HepG2 (cell line): Measurements from ENCODE around the gene CST3. TPM values are rescaled to one million over a fixed set of nuclear protein-coding genes. Genes with fewer than 3 reads are reported as not detected.

Source experiments
- ATAC-seq: fragments of 200-7000 bp; cut with Tn5 transposase; 3 replicates; pipeline ENCODE4 v1.9.1; 2020; ENCODE audit warnings: mild to moderate bottlenecking, moderate library complexity
- BruUV-seq: library from RNA; stranded (reverse); fragments of 400-500 nt; replicated peaks from 2 replicates; lab custom pipeline; 2021; lab: Mats Ljungman, UMichigan
- CTCF ChIA-PET: fragments of 300-600 bp; formaldehyde crosslinking; extraction: SDS; loops from one replicate; lab custom pipeline; 2021; ENCODE audit warnings: low total read pairs, inconsistent platforms, low intra/inter-chr PET ratio; lab: Yijun Ruan, JAX
- POLR2A ChIA-PET: fragments of 350-600 bp; sonication (Branson Sonifier 250); formaldehyde crosslinking; loops from one replicate; lab custom pipeline; 2020; ENCODE audit warnings: antibody characterized with exemption, inconsistent platforms; lab: Yijun Ruan, JAX
- DNase-seq: peaks from one replicate; pipeline ENCODE4 v3.0.0-alpha.2; 2015; ENCODE audit warnings: low spot score
- FAIRE-seq: peaks from 3 replicates; lab custom pipeline; 2011; peaks lifted over from hg19 to GRCh38; lab: Jason Lieb, UNC
- H2AFZ ChIP-seq: one replicate; pipeline ENCODE4 v1.6.1; 2011; ENCODE audit warnings: low read length, inconsistent platforms
- H3K27ac ChIP-seq: fragments of 300-600 bp; 3 replicates; pipeline ENCODE4 v1.8.0; 2011; ENCODE audit warnings: mixed run types, mild to moderate bottlenecking, mixed read lengths, low read length, inconsistent platforms; ENCODE audit not compliant: insufficient read depth; ENCODE audit errors: extremely low read length
- H3K27me3 ChIP-seq, 2 experiments: fragments of 200-600 bp in 1 of 2; 2 replicates in 1 of 2; 3 replicates in 1 of 2; pipeline versions ENCODE4 v1.6.0 to v1.8.0; 2011; ENCODE audit warnings: low read length in 2 of 2, mild to moderate bottlenecking in 2 of 2, moderate library complexity in 2 of 2, inconsistent platforms in 1 of 2; ENCODE audit not compliant: insufficient read depth in 2 of 2, control insufficient read depth in 1 of 2
- H3K36me3 ChIP-seq, 2 experiments: fragments of 200-600 bp in 1 of 2; replicated peaks in 1 of 2; 2 replicates in 1 of 2; 3 replicates in 1 of 2; pipeline versions ENCODE4 v1.5.1 to v1.8.0; 2011; ENCODE audit warnings: low read length in 2 of 2, inconsistent platforms in 1 of 2; ENCODE audit not compliant: insufficient read depth in 2 of 2, control insufficient read depth in 1 of 2
- H3K4me1 ChIP-seq: 2 replicates; pipeline ENCODE4 v1.5.1; 2012; ENCODE audit warnings: low read length, inconsistent platforms; ENCODE audit not compliant: insufficient read depth
- H3K4me2 ChIP-seq: 2 replicates; pipeline ENCODE4 v1.6.0; 2011; ENCODE audit warnings: low read depth, low read length, inconsistent platforms
- H3K4me3 ChIP-seq, 3 experiments: fragments of 200-600 bp in 1 of 3; sonication (generic), shearing (Covaris generic) in 1 of 3; replicated peaks in 1 of 3; 2 replicates each; pipeline ENCODE4 v1.5.1; 2011 to 2016; ENCODE audit warnings: low read length in 3 of 3, inconsistent platforms in 2 of 3, low read depth in 2 of 3, mild to moderate bottlenecking in 2 of 3, control low read depth in 1 of 3, mixed read lengths in 1 of 3; ENCODE audit not compliant: insufficient read depth in 1 of 3
- H3K79me2 ChIP-seq: one replicate; pipeline ENCODE4 v1.6.1; 2011; ENCODE audit warnings: low read length, inconsistent platforms; ENCODE audit not compliant: insufficient read depth
- H3K9ac ChIP-seq: 2 replicates; pipeline ENCODE4 v1.6.0; 2011; ENCODE audit warnings: mild to moderate bottlenecking, low read depth, low read length, inconsistent platforms; ENCODE audit not compliant: insufficient read depth
- H3K9me3 ChIP-seq: 2 replicates; pipeline ENCODE4 v1.5.1; 2012; ENCODE audit warnings: mild to moderate bottlenecking, low read length
- H4K20me1 ChIP-seq: 2 replicates; pipeline ENCODE4 v1.6.0; 2011; ENCODE audit warnings: inconsistent platforms, mild to moderate bottlenecking, low read length, moderate library complexity; ENCODE audit not compliant: insufficient read depth
- KDM3A ChIP-seq: IDR thresholded peaks from 2 replicates; pipeline ENCODE4 v1.6.1; 2018; ENCODE audit warnings: low read depth, missing compliant biosample characterization
- MAFF ChIP-seq: IDR thresholded peaks from 2 replicates; pipeline ENCODE4 v1.6.1; 2011; ENCODE audit warnings: low read depth, low read length, improper control_type of control experiment
- MAFK ChIP-seq, 2 experiments: IDR thresholded peaks in 1 of 2; conservative IDR thresholded peaks in 1 of 2; 2 replicates each; pipeline ENCODE4 v1.6.1; 2011; ENCODE audit warnings: improper control_type of control experiment in 2 of 2, low read length in 2 of 2
- MTA1 ChIP-seq: sonication (generic); formaldehyde crosslinking; IDR thresholded peaks from 2 replicates; pipeline ENCODE4 v1.4.0; 2020; ENCODE audit warnings: missing genetic modification reagents, mild to moderate bottlenecking, borderline replicate concordance
- SP4 ChIP-seq: sonication (generic); formaldehyde crosslinking; IDR thresholded peaks from 2 replicates; pipeline ENCODE4 v1.8.1; 2023; ENCODE audit warnings: mild to moderate bottlenecking, missing genetic modification reagents
- ZBTB7A ChIP-seq: sonication (generic); formaldehyde crosslinking; IDR thresholded peaks from 2 replicates; pipeline ENCODE4 v1.8.0; 2022; ENCODE audit warnings: mild to moderate bottlenecking, missing genetic modification reagents
- ZNF225 ChIP-seq: sonication (generic); formaldehyde crosslinking; IDR thresholded peaks from 2 replicates; pipeline ENCODE4 v1.4.0; 2020; ENCODE audit warnings: mild to moderate bottlenecking, missing genetic modification reagents
- ZNF780A ChIP-seq: sonication (generic); formaldehyde crosslinking; IDR thresholded peaks from 2 replicates; pipeline ENCODE4 v1.8.0; 2022; ENCODE audit warnings: mild to moderate bottlenecking, missing genetic modification reagents, moderate library complexity
- WGBS: methylation state at CpG from one replicate; pipeline ENCODE4 v1.1.6; 2017; ENCODE audit warnings: low lambda C conversion rate; 5-methylcytosine and 5-hydroxymethylcytosine counted together
- in situ Hi-C: cut with HindIII; loops from 2 replicates; pipeline ENCODE4 v1.10.0; 2017; ENCODE audit warnings: low pct_unique_long_range_greater_than_20kb; ENCODE audit not compliant: extremely low pct_ligation_motif_present
- intact Hi-C: fragments of 100-400 bp; cut with micrococcal nuclease; formaldehyde crosslinking; loops from one replicate; pipeline ENCODE4 v1.10.0; 2022; ENCODE audit not compliant: unreplicated experiment
- polyA plus RNA-seq, 8 experiments: library from polyadenylated mRNA; depleted of rRNA in 3 of 8; stranded (reverse) in 7 of 8; unstranded in 1 of 8; fragments of >200 nt; fragmentation: Illumina TruSeq in 4 of 8; extraction: Trizol in 4 of 8; gene quantifications; 2 replicates each; pipeline versions ENCODE4 v1.2.1 to v1.2.3, GENCODE V29; 2011 to 2016; ENCODE audit warnings: low read depth in 4 of 8, missing spikeins in 1 of 8, mixed read lengths in 1 of 8; ENCODE audit not compliant: insufficient read depth in 1 of 8
- total RNA-seq, 5 experiments: library from RNA; depleted of rRNA; stranded (reverse); fragments of >200 nt; fragmentation: Illumina TruSeq; extraction: Trizol; gene quantifications; 2 replicates each; pipeline ENCODE4 v1.2.3, GENCODE V29; 2016; ENCODE audit warnings: low read depth in 1 of 5
- TF ChIP-seq, protein P1 (sequence below): sonication (generic); formaldehyde crosslinking; IDR thresholded peaks from 2 replicates; pipeline ENCODE4 v1.4.0; 2020; ENCODE audit warnings: missing genetic modification reagents, low read depth, mild to moderate bottlenecking, borderline replicate concordance
- TF ChIP-seq, protein P2 (sequence below): sonication (generic); formaldehyde crosslinking; IDR thresholded peaks from 2 replicates; pipeline ENCODE4 v1.5.1; 2020; ENCODE audit warnings: mild to moderate bottlenecking, missing genetic modification reagents, borderline replicate concordance

CST3 gene
- total and polyA plus RNA-seq, 2 of the 13 experiments (the other 11 are each of a cell fraction or from before 2014, with no cell fraction given), result 690 to 1,005 TPM

DNA sequence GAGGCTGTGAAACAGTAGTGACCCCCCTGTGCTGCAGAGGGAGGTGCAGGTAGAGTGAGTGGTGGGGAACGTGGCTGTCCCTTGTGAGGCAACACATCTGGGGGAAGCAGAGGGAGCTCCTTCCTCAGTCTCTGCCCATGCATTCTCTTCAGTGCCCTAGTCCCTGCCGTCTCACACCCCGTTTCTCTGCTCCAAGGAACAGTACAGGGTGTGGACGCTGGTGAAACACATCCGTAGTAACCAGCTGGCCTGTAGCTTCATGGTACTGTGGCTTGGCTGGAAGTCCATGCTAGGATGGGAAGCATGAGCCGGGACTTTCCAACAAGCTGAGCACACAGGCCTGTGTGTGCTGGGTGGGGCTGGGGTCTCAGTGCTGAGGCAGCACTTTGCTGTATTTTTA, 25.4 kb upstream of the CST3 start:
- Histone ChIP-seq H3K27ac (peak overlapping the region; percentile 93), H2AFZ (no peak overlapping the region), H3K4me3 (no peak overlapping the region), H3K9me3 (no peaks in the 10 kb centered on the region), H3K4me1 (peaks cover 69% of the 10 kb centered on the region), H3K9ac (no peak overlapping the region), H3K4me2 (no peak overlapping the region), H3K79me2 (peaks cover 5% of the 10 kb centered on the region), H3K36me3 (no peaks in the 10 kb centered on the region; a peak in 1 of 5 replicates), H3K27me3 (no peaks in the 10 kb centered on the region), H4K20me1 (no peaks in the 10 kb centered on the region)
- DNase-seq (no peak), ATAC-seq (no peak), FAIRE-seq (no peak)
- CTCF ChIA-PET, result no interaction called here
- 93% methylated on average over 6 of the region's 6 CpGs for WGBS
- intact Hi-C loops (loop anchor here (5.0 kb wide), 1 partner anchor 36 kb away; no protein-coding TSS in a partner anchor), in situ Hi-C loops (no loop called here)
- TF ChIP-seq ZBTB7A (CRISPR knock-in tag) (0 out of 2 replicates have a peak, but pooled peaks have one; percentile 31), ZNF225 (CRISPR knock-in tag) (peak; percentile 39; the same call in 1 of the 2 replicates), KDM3A (CRISPR knock-in tag) (no peak), MAFF (peak; percentile 40; the same call in 1 of the 2 replicates), ZNF780A (CRISPR knock-in tag) (no peak), MAFK (conservative IDR thresholded peaks at IDR 0.05 in 1 of 2, IDR thresholded peaks at IDR 0.05 in 1 of 2; ENCODE audit: low read length in 2 of 2) (peak; percentile 47 to 63; a peak in 3 of 4 replicates), SP4 (CRISPR knock-in tag) (0 out of 2 replicates have a peak, but pooled peaks have one; percentile 46), MTA1 (CRISPR knock-in tag) (0 out of 2 replicates have a peak, but pooled peaks have one; percentile 21)
- TF ChIP-seq, protein P1, sequence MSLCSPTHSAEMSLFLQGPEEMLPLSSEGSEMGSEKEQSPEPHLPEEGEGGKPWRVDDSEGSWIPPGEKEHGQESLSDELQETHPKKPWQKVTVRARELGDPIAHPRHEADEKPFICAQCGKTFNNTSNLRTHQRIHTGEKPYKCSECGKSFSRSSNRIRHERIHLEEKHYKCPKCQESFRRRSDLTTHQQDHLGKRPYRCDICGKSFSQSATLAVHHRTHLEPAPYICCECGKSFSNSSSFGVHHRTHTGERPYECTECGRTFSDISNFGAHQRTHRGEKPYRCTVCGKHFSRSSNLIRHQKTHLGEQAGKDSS (CRISPR knock-in tag), result 0 out of 2 replicates have a peak, but pooled peaks have one; percentile 35
- TF ChIP-seq, protein P2, sequence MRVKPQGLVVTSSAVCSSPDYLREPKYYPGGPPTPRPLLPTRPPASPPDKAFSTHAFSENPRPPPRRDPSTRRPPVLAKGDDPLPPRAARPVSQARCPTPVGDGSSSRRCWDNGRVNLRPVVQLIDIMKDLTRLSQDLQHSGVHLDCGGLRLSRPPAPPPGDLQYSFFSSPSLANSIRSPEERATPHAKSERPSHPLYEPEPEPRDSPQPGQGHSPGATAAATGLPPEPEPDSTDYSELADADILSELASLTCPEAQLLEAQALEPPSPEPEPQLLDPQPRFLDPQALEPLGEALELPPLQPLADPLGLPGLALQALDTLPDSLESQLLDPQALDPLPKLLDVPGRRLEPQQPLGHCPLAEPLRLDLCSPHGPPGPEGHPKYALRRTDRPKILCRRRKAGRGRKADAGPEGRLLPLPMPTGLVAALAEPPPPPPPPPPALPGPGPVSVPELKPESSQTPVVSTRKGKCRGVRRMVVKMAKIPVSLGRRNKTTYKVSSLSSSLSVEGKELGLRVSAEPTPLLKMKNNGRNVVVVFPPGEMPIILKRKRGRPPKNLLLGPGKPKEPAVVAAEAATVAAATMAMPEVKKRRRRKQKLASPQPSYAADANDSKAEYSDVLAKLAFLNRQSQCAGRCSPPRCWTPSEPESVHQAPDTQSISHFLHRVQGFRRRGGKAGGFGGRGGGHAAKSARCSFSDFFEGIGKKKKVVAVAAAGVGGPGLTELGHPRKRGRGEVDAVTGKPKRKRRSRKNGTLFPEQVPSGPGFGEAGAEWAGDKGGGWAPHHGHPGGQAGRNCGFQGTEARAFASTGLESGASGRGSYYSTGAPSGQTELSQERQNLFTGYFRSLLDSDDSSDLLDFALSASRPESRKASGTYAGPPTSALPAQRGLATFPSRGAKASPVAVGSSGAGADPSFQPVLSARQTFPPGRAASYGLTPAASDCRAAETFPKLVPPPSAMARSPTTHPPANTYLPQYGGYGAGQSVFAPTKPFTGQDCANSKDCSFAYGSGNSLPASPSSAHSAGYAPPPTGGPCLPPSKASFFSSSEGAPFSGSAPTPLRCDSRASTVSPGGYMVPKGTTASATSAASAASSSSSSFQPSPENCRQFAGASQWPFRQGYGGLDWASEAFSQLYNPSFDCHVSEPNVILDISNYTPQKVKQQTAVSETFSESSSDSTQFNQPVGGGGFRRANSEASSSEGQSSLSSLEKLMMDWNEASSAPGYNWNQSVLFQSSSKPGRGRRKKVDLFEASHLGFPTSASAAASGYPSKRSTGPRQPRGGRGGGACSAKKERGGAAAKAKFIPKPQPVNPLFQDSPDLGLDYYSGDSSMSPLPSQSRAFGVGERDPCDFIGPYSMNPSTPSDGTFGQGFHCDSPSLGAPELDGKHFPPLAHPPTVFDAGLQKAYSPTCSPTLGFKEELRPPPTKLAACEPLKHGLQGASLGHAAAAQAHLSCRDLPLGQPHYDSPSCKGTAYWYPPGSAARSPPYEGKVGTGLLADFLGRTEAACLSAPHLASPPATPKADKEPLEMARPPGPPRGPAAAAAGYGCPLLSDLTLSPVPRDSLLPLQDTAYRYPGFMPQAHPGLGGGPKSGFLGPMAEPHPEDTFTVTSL (CRISPR knock-in tag), result no peak
- POLR2A ChIA-PET, result interaction anchor here (2.4 to 9.9 kb wide), 3 partner anchors 14 to 38 kb away, joined by 17 to 543 read pairs (median 71); partner anchors contain the start of gene CST3
- BruUV-seq, result no TSS peak
